ENCODE results near the gene B4GALT6.
"Not testable (repeated sequence)": the region's sequence is repeated elsewhere in the genome, so short reads cannot be mapped to it uniquely, and the experiment has no call there.

Gene B4GALT6, protein sequence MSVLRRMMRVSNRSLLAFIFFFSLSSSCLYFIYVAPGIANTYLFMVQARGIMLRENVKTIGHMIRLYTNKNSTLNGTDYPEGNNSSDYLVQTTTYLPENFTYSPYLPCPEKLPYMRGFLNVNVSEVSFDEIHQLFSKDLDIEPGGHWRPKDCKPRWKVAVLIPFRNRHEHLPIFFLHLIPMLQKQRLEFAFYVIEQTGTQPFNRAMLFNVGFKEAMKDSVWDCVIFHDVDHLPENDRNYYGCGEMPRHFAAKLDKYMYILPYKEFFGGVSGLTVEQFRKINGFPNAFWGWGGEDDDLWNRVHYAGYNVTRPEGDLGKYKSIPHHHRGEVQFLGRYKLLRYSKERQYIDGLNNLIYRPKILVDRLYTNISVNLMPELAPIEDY

DNA sequence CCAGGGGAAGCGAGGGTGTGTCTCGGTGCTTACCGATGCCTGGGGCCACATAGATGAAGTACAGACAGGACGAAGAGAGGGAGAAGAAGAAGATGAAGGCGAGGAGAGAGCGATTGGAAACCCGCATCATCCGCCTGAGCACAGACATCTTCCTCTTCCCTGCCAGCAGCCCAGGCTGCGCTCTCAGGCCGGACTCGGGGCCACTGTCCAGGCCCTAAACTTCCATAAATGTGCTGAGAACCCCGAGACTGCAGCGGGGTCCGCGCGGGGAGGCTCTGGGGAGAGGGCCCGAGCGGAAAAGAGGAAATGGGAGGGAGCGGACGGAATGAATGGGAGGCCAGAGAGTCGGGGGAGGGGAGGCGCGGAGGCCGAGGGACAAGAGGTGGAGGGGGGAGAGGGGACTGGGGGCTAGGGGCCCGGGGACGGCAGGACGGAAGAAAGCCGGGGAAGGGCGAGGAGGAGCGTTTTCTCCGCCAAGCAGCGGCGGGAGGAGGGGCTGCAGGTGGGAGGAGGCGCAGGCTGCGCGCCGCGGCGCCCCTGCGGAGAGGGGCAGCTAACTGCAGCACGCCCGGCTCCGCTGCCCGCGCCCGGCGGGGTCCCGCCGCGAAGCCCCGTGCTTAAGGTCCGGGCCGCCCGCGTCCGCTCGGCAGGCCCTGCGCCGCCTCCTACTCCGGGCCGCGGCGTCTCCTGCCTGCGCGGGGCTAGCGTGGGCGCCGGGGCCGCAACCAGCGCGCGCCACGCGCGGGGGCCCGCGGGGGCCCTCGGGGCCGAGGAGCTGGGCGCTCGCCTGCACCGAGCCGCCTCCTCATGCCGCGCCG, at the start of gene B4GALT6:
Gene B4GALT6 (minus strand): TSS at position 303 of the 818 bp plus-strand sequence. CDS start 155 bp downstream, at position 148.
- H3K27me3 Mint-ChIP-seq = peaks cover 39% of the 10 kb centered on the region

DNA sequence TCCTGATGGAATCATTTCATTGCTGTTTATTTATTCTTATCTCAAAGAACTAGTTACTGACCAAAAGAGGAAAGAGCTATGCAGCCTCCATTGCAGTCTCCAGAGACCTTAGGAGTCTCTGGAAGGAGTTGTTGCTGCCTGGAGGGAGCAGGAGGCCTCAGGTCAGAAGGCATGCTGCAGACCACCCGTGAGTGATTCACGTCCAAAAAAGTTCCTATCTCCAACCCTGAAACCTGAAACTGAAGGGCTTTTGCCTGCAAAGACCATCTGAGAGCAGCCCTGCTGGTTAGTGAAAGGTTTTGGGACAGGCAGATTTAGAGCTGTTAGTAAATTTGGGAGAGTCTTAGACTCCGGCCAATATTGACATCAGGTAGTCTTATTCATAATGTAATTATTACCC, 47.2 kb upstream of the B4GALT6 start:
- H3K36me3 Mint-ChIP-seq = no peaks in the 10 kb centered on the region
- no peak overlapping the region for H3K27ac Mint-ChIP-seq
- no peak overlapping the region for H3K4me3 Mint-ChIP-seq
- no peaks in the 10 kb centered on the region for H3K9me3 Mint-ChIP-seq
- no peaks in the 10 kb centered on the region for H3K4me1 Mint-ChIP-seq
- peaks cover 11% of the 10 kb centered on the region for H3K27me3 Mint-ChIP-seq

More for the DNA sequence above, at the start of gene B4GALT6:
- Mint-ChIP-seq H3K36me3 (no peaks in the 10 kb centered on the region), H3K27ac (no peak within 1 kb of the TSS), H3K9me3 (no peaks in the 10 kb centered on the region), H3K4me1 (peaks cover 13% of the 10 kb centered on the region), H3K4me3 (peak within 1 kb of the TSS; percentile 94)

DNA sequence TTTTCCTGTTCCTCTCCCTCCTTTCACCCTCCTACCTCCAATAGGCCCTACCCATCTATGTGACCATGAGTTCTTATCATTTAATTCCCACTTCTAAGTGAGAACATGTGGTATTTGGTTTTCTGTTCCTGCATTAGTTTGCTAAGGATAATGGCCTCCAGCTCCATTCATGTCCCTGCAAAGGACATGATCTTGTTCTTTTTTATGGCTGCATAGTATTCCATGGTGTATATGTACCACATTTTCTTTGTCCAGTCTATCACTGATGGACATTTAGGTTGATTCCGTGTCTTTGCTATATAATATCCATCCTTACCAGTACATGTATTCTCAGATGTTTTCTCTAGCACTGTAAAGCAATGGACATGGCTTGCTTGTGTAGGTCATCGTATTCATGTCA, 44.8 kb upstream of the B4GALT6 start:
- H3K36me3 Mint-ChIP-seq, H3K27ac Mint-ChIP-seq, H3K4me3 Mint-ChIP-seq, H3K4me1 Mint-ChIP-seq, H3K9me3 Mint-ChIP-seq: not testable (repeated sequence)
- peaks cover 27% of the 10 kb centered on the region for H3K27me3 Mint-ChIP-seq

GRCh38 chr18:31723990-31724711, 39.8 kb upstream of the B4GALT6 start:
- Mint-ChIP-seq H3K36me3 (no peaks in the 10 kb centered on the region), H3K9me3 (no peaks in the 10 kb centered on the region), H3K27ac (no peak overlapping the region), H3K4me3 (peak overlapping the region; percentile 87), H3K27me3 (peaks cover 27% of the 10 kb centered on the region), H3K4me1 (peaks cover 6% of the 10 kb centered on the region)

DNA sequence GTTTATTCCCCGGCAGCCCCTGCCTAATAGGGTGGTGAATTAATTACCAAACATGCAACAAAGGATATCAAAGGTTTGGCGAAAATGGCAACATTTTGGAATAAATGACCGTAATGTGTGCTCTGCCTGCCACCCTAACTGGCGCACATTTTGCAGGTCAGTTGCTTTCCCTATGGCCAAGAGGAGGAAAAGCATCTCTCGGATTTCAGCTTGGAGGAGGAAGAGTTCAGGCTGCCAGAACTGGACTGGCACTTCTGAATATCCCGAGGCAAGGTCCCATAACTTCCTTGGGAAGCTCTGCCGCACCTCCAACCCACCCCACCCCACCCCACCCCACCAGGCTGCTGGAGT, 39.2 kb upstream of the B4GALT6 start:
- Mint-ChIP-seq H3K4me3 (peak overlapping the region; percentile 6), H3K27ac (no peak overlapping the region), H3K27me3 (peaks cover 27% of the 10 kb centered on the region), H3K9me3 (no peaks in the 10 kb centered on the region), H3K4me1 (peaks cover 6% of the 10 kb centered on the region), H3K36me3 (no peaks in the 10 kb centered on the region)

DNA sequence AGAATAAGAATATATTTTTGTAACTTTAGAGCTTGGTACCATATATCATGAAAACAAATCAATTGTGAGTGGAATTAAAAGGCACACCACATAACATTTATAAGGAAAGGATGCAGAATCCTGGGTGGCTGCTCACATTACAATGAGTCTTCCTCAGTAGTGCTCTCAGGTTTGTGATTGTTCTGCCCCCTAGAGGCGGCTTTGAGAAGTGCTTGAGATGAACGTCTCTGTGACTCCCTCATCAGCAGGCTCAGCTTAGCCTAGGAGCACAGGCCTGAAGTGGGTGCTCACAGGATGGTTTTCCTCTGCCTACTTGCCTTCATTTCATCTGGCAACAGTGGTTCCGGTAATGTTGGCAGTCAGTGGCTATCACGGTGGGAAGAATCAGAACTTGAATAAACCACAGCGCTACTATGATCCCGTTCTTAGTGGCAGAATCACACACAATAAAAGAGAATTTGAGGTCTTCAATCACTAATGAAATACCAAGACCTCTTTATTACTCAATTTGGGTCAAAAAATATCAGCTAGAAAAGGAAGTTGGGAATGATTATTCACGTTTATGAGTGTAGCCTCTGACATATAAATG, 38.1 kb upstream of the B4GALT6 start:
- Mint-ChIP-seq H3K9me3 (no peaks in the 10 kb centered on the region), H3K27ac (no peak overlapping the region), H3K27me3 (peaks cover 25% of the 10 kb centered on the region), H3K36me3 (no peaks in the 10 kb centered on the region), H3K4me3 (no peak overlapping the region), H3K4me1 (peaks cover 6% of the 10 kb centered on the region)

DNA sequence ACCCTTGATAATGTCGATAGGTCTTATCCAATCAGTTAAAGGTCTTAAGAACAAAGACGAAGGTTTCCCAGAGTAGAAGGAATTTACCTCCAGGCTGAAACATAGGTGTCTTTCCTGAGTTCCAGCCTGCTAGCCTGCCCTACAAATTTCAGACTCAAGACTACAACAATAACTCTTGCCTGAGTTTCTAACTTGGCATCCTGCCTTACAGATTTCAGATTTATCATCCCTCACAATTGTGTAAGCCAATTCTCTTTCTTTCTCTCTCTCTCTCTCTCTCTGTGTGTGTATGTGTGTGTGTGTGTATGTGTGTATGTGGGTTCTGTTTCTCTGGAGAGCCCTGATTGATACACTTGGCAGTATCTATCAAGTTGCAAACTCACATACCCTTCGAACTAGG, 37.2 kb upstream of the B4GALT6 start:
- Mint-ChIP-seq H3K4me1 (peaks cover 6% of the 10 kb centered on the region), H3K36me3 (no peaks in the 10 kb centered on the region), H3K9me3 (no peaks in the 10 kb centered on the region), H3K27me3 (peaks cover 23% of the 10 kb centered on the region), H3K4me3 (no peak overlapping the region), H3K27ac (no peak overlapping the region)

- H3K27me3 Mint-ChIP-seq = peaks cover 20% of the 10 kb centered on the region
- no peak overlapping the region for H3K27ac Mint-ChIP-seq
- H3K4me3 Mint-ChIP-seq = no peak overlapping the region
- H3K36me3 Mint-ChIP-seq = no peaks in the 10 kb centered on the region
- H3K9me3 Mint-ChIP-seq = no peaks in the 10 kb centered on the region
- H3K4me1 Mint-ChIP-seq = peaks cover 6% of the 10 kb centered on the region
Observed at GRCh38 chr18:31720867-31721266, 36.5 kb upstream of the B4GALT6 start.

DNA sequence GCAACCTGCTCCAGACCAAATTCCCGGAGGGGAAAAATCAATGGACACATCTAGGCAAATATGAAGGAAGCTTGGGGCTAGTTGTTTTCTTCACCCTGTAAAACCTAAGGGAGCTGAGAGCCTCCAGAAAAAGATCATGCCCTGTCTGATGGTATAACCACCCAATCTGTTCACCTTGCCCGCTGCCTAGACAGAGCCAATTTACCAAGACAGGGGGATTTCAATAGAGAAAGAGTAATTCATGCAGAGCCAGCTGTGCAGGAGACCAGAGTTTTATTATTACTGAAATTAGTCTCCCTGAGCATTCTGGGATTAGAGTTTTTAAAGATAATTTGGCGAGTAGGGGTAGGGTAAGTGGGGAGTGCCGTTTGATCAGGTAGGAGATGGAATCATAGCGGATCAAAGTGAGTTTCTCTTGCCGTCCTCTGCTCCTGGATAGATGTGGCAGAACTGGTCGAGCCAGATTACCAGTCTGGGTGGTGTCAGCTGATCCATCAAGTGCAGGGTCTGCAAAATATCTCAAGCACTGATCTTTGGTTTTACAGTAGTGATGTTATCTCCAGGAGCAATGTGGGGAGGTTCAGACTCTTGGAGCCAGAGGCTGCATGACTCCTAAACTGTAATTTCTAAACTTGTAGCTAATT, 35.1 kb upstream of the B4GALT6 start:
- Mint-ChIP-seq H3K27ac (no peak overlapping the region), H3K4me1 (peaks cover 4% of the 10 kb centered on the region), H3K4me3 (no peak overlapping the region), H3K36me3 (no peaks in the 10 kb centered on the region), H3K27me3 (peaks cover 10% of the 10 kb centered on the region), H3K9me3 (no peaks in the 10 kb centered on the region)

DNA sequence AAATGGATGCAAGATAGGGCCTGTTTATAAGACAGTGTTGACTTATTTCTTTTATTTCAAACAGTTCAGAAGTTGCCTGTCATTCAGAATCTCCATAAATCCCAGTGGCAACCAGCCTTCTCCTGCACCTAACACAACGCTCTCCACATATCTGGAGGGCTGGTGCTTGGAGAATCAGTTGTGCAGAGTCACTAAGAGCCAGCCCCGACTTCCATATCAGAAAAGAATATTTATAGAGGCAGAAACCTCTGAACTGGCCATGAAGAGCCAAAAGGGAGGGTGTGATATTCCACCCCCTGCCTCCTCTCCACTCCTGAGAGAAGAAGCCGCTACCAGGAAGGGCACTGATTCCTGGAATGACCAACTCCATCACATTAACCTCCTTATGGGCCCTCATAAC, 34.0 kb upstream of the B4GALT6 start:
- no peak overlapping the region for H3K27ac Mint-ChIP-seq
- H3K4me3 Mint-ChIP-seq = no peak overlapping the region
- H3K27me3 Mint-ChIP-seq = peaks cover 5% of the 10 kb centered on the region
- no peaks in the 10 kb centered on the region for H3K36me3 Mint-ChIP-seq
- no peaks in the 10 kb centered on the region for H3K4me1 Mint-ChIP-seq
- no peaks in the 10 kb centered on the region for H3K9me3 Mint-ChIP-seq

DNA sequence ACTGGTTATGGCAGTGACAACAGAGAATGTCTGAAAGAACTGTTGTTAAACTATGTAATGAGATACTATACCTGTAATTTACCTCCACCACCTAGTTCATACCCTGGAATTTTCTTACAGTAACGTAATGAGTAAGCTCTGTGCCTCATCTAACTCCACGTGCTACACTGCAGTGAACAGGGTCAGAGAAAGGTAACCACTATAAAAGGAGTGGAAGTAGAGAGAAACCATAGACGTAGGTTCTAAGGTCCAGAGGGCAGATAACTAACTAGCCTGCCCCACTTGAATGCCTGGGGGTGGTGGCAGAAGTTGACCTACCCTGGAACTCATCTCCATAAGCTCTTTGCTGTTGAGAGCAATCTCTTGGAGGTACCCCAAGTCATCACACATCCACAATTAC, 32.0 kb upstream of the B4GALT6 start:
- no peaks in the 10 kb centered on the region for H3K4me1 Mint-ChIP-seq
- no peaks in the 10 kb centered on the region for H3K9me3 Mint-ChIP-seq

DNA sequence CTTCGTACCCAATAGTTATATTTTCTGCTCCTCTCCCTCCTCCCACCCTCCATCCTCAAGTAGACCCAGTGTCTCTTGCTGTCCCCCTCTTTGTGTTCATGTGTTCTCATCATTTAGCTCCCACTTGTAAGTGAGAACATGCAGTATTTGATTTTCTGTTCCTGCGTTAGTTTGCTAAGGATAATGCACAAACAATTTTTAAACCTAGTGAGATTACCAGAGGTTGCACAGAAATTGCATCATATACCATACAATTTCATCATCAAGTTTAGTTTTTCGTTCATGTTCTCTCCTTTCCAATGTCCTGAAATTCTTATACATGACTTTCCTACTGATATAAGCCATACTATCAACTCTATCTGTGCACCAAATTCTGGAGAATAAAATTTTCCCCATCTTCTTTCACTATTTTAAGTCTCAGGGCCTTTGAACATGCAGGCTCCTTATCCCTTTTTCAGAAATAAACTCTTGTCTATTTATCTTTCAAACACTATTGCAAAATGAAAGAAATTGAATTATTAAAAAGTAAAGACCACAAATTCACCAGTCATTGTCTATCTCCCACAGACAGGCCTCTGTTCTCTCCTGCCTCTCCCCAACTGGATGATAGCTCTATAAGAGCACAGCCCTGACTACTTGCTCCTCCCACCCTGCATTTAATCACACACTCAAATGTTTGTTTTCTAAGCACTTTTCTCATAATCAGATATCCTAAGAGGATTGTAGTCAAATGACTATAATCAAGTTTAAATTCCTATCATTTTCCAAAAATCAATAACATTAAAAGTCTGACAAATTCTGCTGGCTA, 27.2 kb upstream of the B4GALT6 start:
- Mint-ChIP-seq H3K27ac (no peak overlapping the region), H3K4me1 (no peaks in the 10 kb centered on the region), H3K9me3 (no peaks in the 10 kb centered on the region), H3K36me3 (no peaks in the 10 kb centered on the region), H3K4me3 (no peak overlapping the region), H3K27me3 (peaks cover 2% of the 10 kb centered on the region)

More for the DNA sequence above, 32.0 kb upstream of the B4GALT6 start:
- Mint-ChIP-seq H3K27me3 (peaks cover 1% of the 10 kb centered on the region), H3K4me3 (no peak overlapping the region), H3K27ac (no peak overlapping the region), H3K36me3 (no peaks in the 10 kb centered on the region)

DNA sequence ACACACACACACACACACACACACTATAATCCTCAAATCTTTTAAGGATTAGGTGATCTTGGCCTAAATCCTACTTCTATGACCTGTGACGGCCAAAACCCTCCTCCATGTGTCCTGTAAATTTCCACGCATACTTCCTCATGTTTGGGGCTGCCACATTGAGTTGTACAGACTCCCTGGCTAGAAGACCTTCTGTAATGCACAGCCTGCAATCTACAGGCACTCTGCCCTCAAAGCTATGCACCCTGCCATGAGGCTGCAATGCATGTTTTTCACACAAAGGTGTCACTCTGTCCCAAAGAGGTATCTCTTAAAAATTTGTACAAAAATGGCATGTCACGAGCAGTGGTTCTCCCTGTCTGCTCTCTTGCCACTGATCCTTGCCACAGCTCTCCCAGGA, 26.4 kb upstream of the B4GALT6 start:
- Mint-ChIP-seq H3K27ac (no peak overlapping the region), H3K4me3 (no peak overlapping the region), H3K9me3 (no peaks in the 10 kb centered on the region), H3K36me3 (no peaks in the 10 kb centered on the region), H3K4me1 (no peaks in the 10 kb centered on the region), H3K27me3 (peaks cover 3% of the 10 kb centered on the region)

GRCh38 chr18:31707815-31708214, 23.4 kb upstream of the B4GALT6 start:
- H3K27me3 Mint-ChIP-seq = peaks cover 3% of the 10 kb centered on the region

More at GRCh38 chr18:31707815-31708214, 23.4 kb upstream of the B4GALT6 start:
- no peak overlapping the region for H3K27ac Mint-ChIP-seq
- no peaks in the 10 kb centered on the region for H3K36me3 Mint-ChIP-seq
- no peaks in the 10 kb centered on the region for H3K4me1 Mint-ChIP-seq
- no peaks in the 10 kb centered on the region for H3K9me3 Mint-ChIP-seq
- H3K4me3 Mint-ChIP-seq = no peak overlapping the region

Measured in activated naive CD4-positive, alpha-beta T cell treated with anti-CD3 and anti-CD28 coated beads, Interleukin-2, amount 50 U/mL, for 24 hours (primary cell).